T-helper 9 cell (primary cell): Measurements from ENCODE around the gene DCLK2.

ENCODE experiments used
- DNase-seq: peaks from one replicate; pipeline ENCODE4 v3.0.0-alpha.2; 2020

Gene DCLK2

GRCh38 chr4:150070464-150071170 lies 7.6 kb upstream of the DCLK2 start:
- no peak for DNase-seq

GRCh38 chr4:150072471-150072870 lies 5.8 kb upstream of the DCLK2 start:
- DNase-seq, result no peak

- DNase-seq, result no peak
Observed at GRCh38 chr4:150072906-150073714, 5.1 kb upstream of the DCLK2 start.

DNA sequence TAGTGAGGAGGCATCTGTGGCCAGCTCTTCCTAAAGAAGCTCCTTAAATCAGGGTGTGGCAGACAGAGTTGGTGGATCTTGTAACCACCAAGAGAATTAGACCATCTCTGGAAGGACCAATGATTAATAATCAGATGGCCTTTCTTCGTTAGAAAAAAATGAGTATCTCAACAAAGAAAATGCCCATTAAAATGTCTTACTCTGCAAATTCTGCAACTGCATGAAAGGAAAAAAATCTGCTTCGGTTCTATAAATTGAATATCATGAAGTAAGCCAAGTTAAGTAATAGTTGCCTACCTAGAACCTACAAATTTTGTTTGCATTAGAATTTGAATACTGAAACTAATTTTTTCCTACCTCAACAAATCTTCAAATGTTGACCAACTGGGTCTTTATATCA lies 4.2 kb upstream of the DCLK2 start:
- no peak for DNase-seq

GRCh38 chr4:150078579-150079080 lies 385 bp downstream of the DCLK2 start:
- DNase-seq, result no peak

DNA sequence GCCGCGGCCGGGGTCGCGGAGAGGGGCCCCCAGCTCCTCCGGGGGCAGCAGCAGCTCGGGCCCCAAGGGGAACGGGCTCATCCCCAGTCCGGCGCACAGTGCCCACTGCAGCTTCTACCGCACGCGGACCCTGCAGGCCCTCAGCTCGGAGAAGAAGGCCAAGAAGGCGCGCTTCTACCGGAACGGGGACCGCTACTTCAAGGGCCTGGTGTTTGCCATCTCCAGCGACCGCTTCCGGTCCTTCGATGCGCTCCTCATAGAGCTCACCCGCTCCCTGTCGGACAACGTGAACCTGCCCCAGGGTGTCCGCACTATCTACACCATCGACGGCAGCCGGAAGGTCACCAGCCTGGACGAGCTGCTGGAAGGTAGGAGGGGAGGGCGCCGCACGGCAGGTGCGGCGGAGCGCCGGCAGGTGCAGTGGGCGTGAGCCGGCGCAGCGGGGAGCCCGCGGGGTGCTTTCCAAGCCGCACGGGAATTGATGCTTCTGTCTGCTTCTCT lies 886 bp downstream of the DCLK2 start:
- DNase-seq, result no peak

DNA sequence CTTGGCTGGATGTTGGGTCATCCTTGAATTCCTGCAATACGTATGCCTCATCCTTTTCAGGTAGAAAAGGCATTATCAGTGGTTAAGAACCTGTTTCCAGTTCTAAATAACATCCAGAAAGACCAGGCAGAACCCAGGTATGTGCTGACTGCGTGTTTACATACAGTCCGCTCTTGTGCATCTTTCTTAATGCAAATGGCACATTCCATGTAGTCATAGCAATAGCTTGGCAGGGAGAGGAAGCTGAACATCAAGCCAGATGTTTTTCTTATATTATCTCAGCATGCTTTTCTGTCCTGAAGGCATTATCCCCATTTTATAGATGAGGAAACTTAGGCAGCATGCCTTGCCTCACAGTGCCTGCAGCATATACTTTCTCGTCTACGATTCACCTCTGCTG lies 2.1 kb downstream of the DCLK2 start:
- no peak for DNase-seq

- DNase-seq, result no peak
Observed at GRCh38 chr4:150080875-150081274, 2.6 kb downstream of the DCLK2 start.

DNA sequence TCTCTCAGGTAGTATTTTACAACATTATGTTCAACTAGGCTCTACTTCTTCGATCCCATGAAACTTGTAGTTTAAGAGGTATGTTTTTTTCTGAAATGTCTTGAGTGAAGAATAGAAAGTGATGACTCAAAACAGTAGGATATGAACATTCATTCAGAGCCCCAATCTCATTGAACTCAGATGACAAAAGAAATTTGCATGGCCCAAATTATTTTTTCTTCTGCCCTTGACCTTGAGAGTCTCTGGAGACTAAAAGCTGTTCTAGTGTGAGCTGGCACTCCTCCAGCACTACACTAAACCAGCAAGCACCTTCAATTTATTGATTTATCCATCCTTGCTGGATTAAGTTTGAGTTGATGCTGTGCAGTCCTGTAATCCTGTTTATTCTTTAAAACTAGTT lies 4.0 kb downstream of the DCLK2 start:
- no peak for DNase-seq

DNA sequence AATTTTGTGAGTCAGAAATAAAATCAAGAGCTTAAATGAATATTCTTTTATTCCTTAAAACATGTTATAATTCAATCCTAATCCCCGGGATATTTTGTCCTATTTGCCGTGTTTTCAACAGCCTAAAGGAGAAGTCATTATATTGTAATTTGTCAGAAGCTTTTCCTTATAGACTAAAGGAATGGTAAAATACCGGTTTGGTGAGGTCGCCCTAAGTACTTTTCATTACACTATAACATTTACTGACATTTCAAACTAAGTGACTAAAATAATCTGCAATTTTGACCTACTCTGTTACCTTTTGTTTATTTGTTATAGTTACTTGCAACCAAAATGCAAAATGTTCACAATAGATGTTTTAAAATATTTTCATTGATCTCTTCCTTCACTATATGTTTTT lies 8.8 kb downstream of the DCLK2 start:
- DNase-seq, result no peak

GRCh38 chr4:150089732-150090131 lies 11.5 kb downstream of the DCLK2 start:
- DNase-seq, result no peak

GRCh38 chr4:150090836-150091235 lies 12.6 kb downstream of the DCLK2 start:
- DNase-seq, result no peak

GRCh38 chr4:150094676-150095075 lies 16.4 kb downstream of the DCLK2 start:
- no peak for DNase-seq

DNA sequence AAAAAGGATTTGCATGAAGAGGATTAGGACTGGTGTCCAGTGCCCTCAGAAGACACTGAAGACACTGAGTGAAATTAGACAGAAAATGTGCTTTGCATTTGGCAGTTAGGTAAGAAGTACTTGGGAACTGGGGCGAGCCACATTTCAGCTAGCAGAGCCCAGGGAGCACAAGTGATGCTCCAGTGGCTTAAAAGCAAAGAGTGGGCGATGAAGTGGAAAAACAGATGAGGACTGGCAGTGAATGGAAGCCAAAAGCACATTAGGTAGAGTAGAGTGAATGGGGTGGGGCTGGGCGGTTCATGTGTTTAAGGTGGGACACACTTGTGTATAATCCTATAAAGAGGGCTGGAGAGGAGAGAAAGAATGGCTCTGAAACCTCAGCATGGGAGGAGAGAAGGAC lies 18.4 kb downstream of the DCLK2 start:
- DNase-seq, result no peak

GRCh38 chr4:150098214-150098613 lies 20.0 kb downstream of the DCLK2 start:
- DNase-seq, result no peak

DNA sequence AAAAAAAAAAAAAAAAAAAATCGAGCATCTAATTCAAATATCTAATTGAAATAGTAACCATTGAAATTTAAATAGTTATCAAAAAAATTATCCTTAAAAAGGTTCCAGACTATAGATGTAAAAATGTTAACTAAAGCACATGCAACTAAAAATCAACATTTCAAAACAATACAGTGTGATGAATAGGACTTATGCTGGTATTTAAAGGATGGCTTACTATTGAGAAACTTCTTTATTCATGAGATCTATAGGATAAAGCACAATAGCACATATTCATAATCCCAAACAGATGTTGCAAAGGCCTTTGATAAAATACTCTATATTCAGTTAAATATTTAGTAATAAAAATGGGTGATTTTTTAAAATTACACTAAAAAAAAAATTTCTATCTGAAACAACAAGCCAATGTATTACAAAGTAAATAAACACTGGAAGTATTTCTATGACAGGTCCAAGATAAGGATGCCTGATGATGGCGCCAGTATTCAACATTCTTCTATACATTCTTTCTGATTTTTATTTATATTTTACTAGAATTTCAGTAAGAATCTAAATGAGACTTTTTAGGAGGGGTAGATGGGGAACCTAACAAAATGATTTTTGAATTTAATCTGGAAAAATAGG lies 26.3 kb downstream of the DCLK2 start:
- no peak for DNase-seq

- DNase-seq, result no peak
Observed at GRCh38 chr4:150106886-150107285, 28.6 kb downstream of the DCLK2 start.

DNA sequence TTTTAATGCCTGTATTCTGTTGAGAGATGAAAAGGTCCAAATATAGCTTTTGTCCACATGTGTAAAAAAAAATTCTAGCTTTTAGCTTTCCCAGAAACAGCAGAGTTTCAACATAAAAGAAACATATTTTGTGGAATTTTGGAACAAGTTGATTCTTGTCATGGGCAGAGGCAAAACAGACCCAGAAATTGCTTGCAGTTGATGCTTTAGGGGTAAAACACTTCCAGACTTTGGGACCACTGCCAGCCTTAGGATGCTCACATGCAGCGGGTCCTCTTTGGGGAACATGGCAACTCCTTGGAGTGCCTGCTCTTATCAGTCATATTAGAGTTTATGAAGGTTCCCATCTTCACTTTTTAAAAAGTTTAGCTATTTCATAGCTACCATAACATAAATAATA lies 30.4 kb downstream of the DCLK2 start:
- no peak for DNase-seq

DNA sequence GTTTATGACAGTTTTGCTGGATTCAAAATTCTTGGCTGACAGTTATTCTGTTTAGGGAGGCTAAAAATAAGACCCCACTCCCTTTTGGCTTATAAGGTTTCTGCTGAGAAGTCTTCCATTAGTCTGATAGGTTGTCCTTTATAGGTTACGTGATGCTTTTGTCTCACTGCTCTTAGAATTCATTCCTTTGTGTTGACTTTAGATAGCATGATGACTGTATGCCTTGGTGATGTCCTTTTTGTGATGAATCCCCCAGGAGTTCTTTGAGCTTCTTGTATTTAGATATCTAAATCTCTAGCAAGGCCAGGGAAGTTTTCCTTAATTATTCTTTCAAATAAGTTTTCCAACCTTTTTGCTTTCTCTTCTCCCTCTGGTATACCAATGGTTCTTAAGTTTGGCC lies 36.4 kb downstream of the DCLK2 start:
- no peak for DNase-seq

DNA sequence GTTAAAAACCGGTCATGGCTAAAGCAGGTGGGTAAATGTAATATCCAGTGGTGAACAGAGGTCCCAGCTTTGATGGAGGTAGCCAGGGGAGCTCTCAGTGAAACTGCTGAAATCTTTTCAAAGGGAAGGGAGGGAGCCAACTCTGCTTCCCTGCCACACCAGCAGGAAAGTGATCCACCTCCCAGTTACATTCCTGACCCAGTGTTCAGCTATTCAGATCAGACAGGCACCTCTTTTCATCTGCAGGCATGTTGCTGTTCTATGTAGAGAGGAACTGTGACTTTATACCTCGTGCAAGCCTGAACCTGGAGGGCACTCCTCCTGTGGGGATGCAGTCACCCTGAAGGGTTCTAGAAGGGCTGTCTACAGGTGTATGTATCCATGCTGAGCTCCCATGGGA lies 37.6 kb downstream of the DCLK2 start:
- DNase-seq, result no peak

DNA sequence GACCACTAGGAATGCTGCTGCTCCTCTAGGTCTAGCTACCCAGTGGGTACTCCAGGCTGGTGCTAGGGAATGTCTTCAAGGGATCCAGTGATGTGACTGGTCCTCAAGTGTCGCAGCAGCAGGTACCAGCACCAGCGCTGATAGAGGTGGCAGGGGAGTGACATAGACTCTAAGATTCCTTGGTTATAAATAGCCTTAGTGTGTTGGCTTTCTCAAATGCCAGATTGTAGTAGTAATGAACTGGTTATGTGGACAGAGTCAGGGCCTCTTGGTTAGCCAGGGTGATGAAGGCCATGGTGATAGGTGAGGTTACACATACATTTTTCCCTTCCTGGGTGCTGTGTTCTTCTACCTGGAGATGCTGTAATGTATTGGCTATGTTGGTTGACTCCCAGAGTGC lies 38.3 kb downstream of the DCLK2 start:
- no peak for DNase-seq

DNA sequence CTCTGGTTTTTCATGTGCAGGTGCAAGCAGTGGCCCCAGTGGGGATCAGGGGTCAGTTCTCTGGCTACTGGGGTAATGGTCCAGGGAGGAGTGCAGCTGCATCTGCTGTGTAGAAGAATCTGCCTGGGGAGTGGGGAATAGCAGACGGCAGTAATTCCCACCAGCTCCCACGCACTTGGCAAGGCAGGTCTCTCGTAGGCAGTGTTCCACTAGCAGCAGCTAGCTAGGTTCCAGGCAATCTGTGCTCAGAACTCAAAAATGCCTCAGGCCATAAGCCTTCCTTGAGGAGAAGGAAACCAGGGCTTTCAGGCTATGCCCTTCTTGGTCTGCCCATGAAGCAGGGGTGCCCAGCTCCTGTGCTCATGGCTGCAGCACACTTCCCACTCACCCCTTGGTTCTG lies 38.8 kb downstream of the DCLK2 start:
- no peak for DNase-seq

- no peak for DNase-seq
Observed at GRCh38 chr4:150117629-150118028, 39.4 kb downstream of the DCLK2 start.

GRCh38 chr4:150119492-150119891 lies 41.2 kb downstream of the DCLK2 start:
- no peak for DNase-seq
